H1 (cell line): ENCODE data around the gene RPTOR. TPM values are rescaled to one million over a fixed set of nuclear protein-coding genes. Genes with fewer than 3 reads are reported as not detected.

ENCODE experiments used
- CTCF ChIA-PET: fragments of 300-600 bp; sonication (Branson Sonifier 250); formaldehyde crosslinking; loops from one replicate; lab custom pipeline; 2021; ENCODE audit not compliant: partially characterized antibody; lab: Charles Lee
- POLR2A ChIA-PET: fragments of 300-600 bp; sonication (Branson Sonifier 250); formaldehyde crosslinking; loops from one replicate; lab custom pipeline; 2021; ENCODE audit warnings: inconsistent platforms; ENCODE audit not compliant: partially characterized antibody; lab: Charles Lee
- DNase-seq, 2 experiments: peaks; one replicate each; pipeline versions ENCODE4 v3.0.0 to v3.0.0-alpha.2; 2010 to 2022; ENCODE audit warnings: low spot score in 2 of 2, low read depth in 1 of 2, mixed read lengths in 1 of 2
- FAIRE-seq: peaks from 2 replicates; lab custom pipeline; 2011; peaks lifted over from hg19 to GRCh38; lab: Jason Lieb, UNC
- H2AFZ ChIP-seq: 2 replicates; pipeline ENCODE4 v1.8.1; 2012; ENCODE audit warnings: low read length, inconsistent platforms
- H2AK5ac ChIP-seq: 2 replicates; pipeline ENCODE4 v1.6.1; 2013; ENCODE audit warnings: low read depth, low read length
- H2BK120ac ChIP-seq: replicated peaks from 2 replicates; pipeline ENCODE3; 2013; ENCODE audit warnings: low read depth, low read length, inconsistent platforms
- H2BK12ac ChIP-seq: 2 replicates; pipeline ENCODE4 v1.6.1; 2013; ENCODE audit warnings: low read depth, low read length
- H2BK15ac ChIP-seq: 2 replicates; pipeline ENCODE4 v1.6.1; 2013; ENCODE audit warnings: low read length
- H2BK20ac ChIP-seq: 2 replicates; pipeline ENCODE4 v1.6.1; 2013; ENCODE audit warnings: low read length
- H2BK5ac ChIP-seq: 2 replicates; pipeline ENCODE4 v1.6.1; 2013; ENCODE audit warnings: low read depth, low read length
- H3K14ac ChIP-seq: 2 replicates; pipeline ENCODE4 v1.6.1; 2013; ENCODE audit warnings: inconsistent platforms; ENCODE audit not compliant: insufficient read length
- H3K18ac ChIP-seq: 2 replicates; pipeline ENCODE4 v1.6.1; 2013; ENCODE audit warnings: low read length; ENCODE audit errors: extremely low read depth
- H3K23ac ChIP-seq: 2 replicates; pipeline ENCODE4 v1.6.1; 2013; ENCODE audit warnings: inconsistent platforms; ENCODE audit not compliant: insufficient read length
- H3K23me2 ChIP-seq: 2 replicates; pipeline ENCODE4 v1.6.1; 2013; ENCODE audit warnings: low read depth, low read length
- H3K27ac ChIP-seq: 2 replicates; pipeline ENCODE4 v1.6.1; 2011; ENCODE audit warnings: low read depth, low read length, inconsistent platforms
- H3K27me3 ChIP-seq, 4 experiments: replicated peaks in 1 of 4; 1 replicate in 1 of 4; 2 replicates in 3 of 4; pipeline versions ENCODE4 v1.6.1 to v1.8.1; 2011 to 2013; ENCODE audit warnings: low read length in 3 of 4, mild to moderate bottlenecking in 3 of 4, inconsistent platforms in 2 of 4, mixed read lengths in 2 of 4, moderate library complexity in 1 of 4; ENCODE audit not compliant: control insufficient read depth in 3 of 4, insufficient read depth in 3 of 4; ENCODE audit errors: extremely low read depth in 1 of 4
- H3K36me3 ChIP-seq, 4 experiments: 2 replicates each; pipeline versions ENCODE4 v1.6.1 to v1.8.1; 2011 to 2013; ENCODE audit warnings: mild to moderate bottlenecking in 4 of 4, low read length in 3 of 4, moderate library complexity in 2 of 4, control low read depth in 1 of 4, inconsistent platforms in 1 of 4; ENCODE audit not compliant: insufficient read depth in 4 of 4, control insufficient read depth in 2 of 4
- H3K4ac ChIP-seq: replicated peaks from 2 replicates; pipeline ENCODE3; 2013; ENCODE audit warnings: low read length, low read depth, mixed read lengths, inconsistent platforms; ENCODE audit not compliant: insufficient read length
- H3K4me1 ChIP-seq, 4 experiments: replicated peaks in 1 of 4; 1 replicate in 1 of 4; 2 replicates in 3 of 4; pipeline versions ENCODE4 v1.6.1 to v1.8.1; 2011 to 2013; ENCODE audit warnings: low read length in 3 of 4, inconsistent platforms in 2 of 4, mixed read lengths in 1 of 4; ENCODE audit not compliant: insufficient read depth in 4 of 4, control insufficient read depth in 3 of 4
- H3K4me2 ChIP-seq, 2 experiments: 2 replicates each; pipeline versions ENCODE4 v1.6.1 to v1.8.1; 2011 to 2013; ENCODE audit warnings: low read depth in 2 of 2, low read length in 2 of 2, control low read depth in 1 of 2, inconsistent platforms in 1 of 2, mild to moderate bottlenecking in 1 of 2; ENCODE audit not compliant: insufficient read depth in 1 of 2
- H3K4me3 ChIP-seq, 4 experiments: fragments of 200-600, 300-600 bp in 1 of 4; sonication (generic), shearing (Covaris generic), sonication (Bioruptor Twin) in 1 of 4; 2 replicates each; pipeline versions ENCODE4 v1.5.1 to v1.8.1; 2011 to 2016; ENCODE audit warnings: low read length in 4 of 4, low read depth in 3 of 4, control low read depth in 2 of 4, inconsistent platforms in 2 of 4, mild to moderate bottlenecking in 2 of 4, mixed read lengths in 1 of 4, moderate library complexity in 1 of 4; ENCODE audit not compliant: insufficient read depth in 2 of 4; ENCODE audit errors: extremely low read depth in 1 of 4
- H3K56ac ChIP-seq: replicated peaks from 2 replicates; pipeline ENCODE3; 2013; ENCODE audit warnings: low read depth, mild to moderate bottlenecking, mixed read lengths, low read length, inconsistent platforms; ENCODE audit not compliant: insufficient read length
- H3K79me1 ChIP-seq: 2 replicates; pipeline ENCODE4 v1.6.1; 2013; ENCODE audit warnings: low read depth, low read length, control low read depth
- H3K79me2 ChIP-seq, 2 experiments: 2 replicates each; pipeline versions ENCODE4 v1.6.1 to v1.8.1; 2012 to 2013; ENCODE audit warnings: low read length in 2 of 2, mild to moderate bottlenecking in 2 of 2, inconsistent platforms in 1 of 2; ENCODE audit not compliant: insufficient read depth in 2 of 2, control insufficient read depth in 1 of 2
- H3K9ac ChIP-seq, 4 experiments: replicated peaks in 1 of 4; 1 replicate in 1 of 4; 2 replicates in 3 of 4; pipeline versions ENCODE4 v1.6.1 to v1.8.1; 2011 to 2013; ENCODE audit warnings: low read depth in 3 of 4, low read length in 3 of 4, control low read depth in 2 of 4, mild to moderate bottlenecking in 2 of 4, moderate library complexity in 2 of 4, inconsistent platforms in 1 of 4; ENCODE audit errors: extremely low read depth in 1 of 4
- H3K9me3 ChIP-seq, 2 experiments: 2 replicates each; pipeline versions ENCODE4 v1.6.1 to v1.8.1; 2012 to 2013; ENCODE audit warnings: mild to moderate bottlenecking in 2 of 2, moderate library complexity in 2 of 2, control low read depth in 1 of 2, inconsistent platforms in 1 of 2, low read depth in 1 of 2, low read length in 1 of 2, mixed read lengths in 1 of 2; ENCODE audit not compliant: insufficient read depth in 2 of 2
- H4K20me1 ChIP-seq, 2 experiments: replicated peaks in 1 of 2; 2 replicates each; pipeline versions ENCODE3 to v1.8.1; 2011 to 2013; ENCODE audit warnings: inconsistent platforms in 2 of 2, low read length in 2 of 2, mild to moderate bottlenecking in 1 of 2; ENCODE audit not compliant: insufficient read depth in 2 of 2, control insufficient read depth in 1 of 2
- H4K5ac ChIP-seq: 2 replicates; pipeline ENCODE4 v1.6.1; 2013; ENCODE audit warnings: low read length, low read depth, mixed read lengths, inconsistent platforms; ENCODE audit not compliant: insufficient read length
- H4K8ac ChIP-seq: 2 replicates; pipeline ENCODE4 v1.8.0; 2013; ENCODE audit warnings: mild to moderate bottlenecking, moderate library complexity, low read length, inconsistent platforms; ENCODE audit not compliant: insufficient read depth; ENCODE audit errors: extremely low read depth
- H4K91ac ChIP-seq: replicated peaks from 2 replicates; pipeline ENCODE3; 2013; ENCODE audit warnings: low read length, mixed read lengths, inconsistent platforms; ENCODE audit not compliant: insufficient read length
- CEBPB ChIP-seq: IDR thresholded peaks from 2 replicates; pipeline ENCODE4 v1.6.1; 2012; ENCODE audit warnings: low read depth, low read length
- E2F6 ChIP-seq: IDR thresholded peaks from 2 replicates; pipeline ENCODE4 v1.6.1; 2012; ENCODE audit warnings: inconsistent platforms
- JUN ChIP-seq: IDR thresholded peaks from 2 replicates; pipeline ENCODE4 v1.6.1; 2011; ENCODE audit warnings: low read depth, mild to moderate bottlenecking, improper control_type of control experiment, low read length
- WGBS, 2 experiments: shearing (Covaris generic) in 1 of 2; methylation state at CpG; one replicate each; pipeline versions ENCODE4 v1.1.6 to v1.1.7; 2013 to 2015; ENCODE audit warnings: low lambda C conversion rate in 2 of 2, mixed read lengths in 2 of 2, inconsistent platforms in 1 of 2, low coverage in 1 of 2, missing lambda C conversion rate in 1 of 2; ENCODE audit not compliant: insufficient replicate concordance in 2 of 2, insufficient coverage in 1 of 2, insufficient read length in 1 of 2; ENCODE audit errors: extremely low coverage in 1 of 2, missing lambda C conversion rate in 1 of 2; 5-methylcytosine and 5-hydroxymethylcytosine counted together
- polyA plus RNA-seq, 7 experiments: library from polyadenylated mRNA; depleted of rRNA in 3 of 7; stranded (reverse) in 5 of 7; unstranded in 2 of 7; fragments of >200 nt in 5 of 7; fragments of 200-250 nt in 2 of 7; gene quantifications; 1 replicate in 5 of 7; 2 replicates in 1 of 7; 4 replicates in 1 of 7; pipeline versions ENCODE4 v1.2.1 to v1.2.3, GENCODE V29; 2011 to 2013; ENCODE audit warnings: missing spikeins in 2 of 7, mixed read lengths in 2 of 7
- total RNA-seq: library from RNA; stranded (reverse); fragmentation: NEBNext Ultra II Directional; extraction: Animal tissue kit (Norgen Biotek cat#: 25700); gene quantifications from 2 replicates; pipeline ENCODE4 v1.2.1, GENCODE V29; 2021

RPTOR gene
- total and polyA plus RNA-seq, 2 of the 8 experiments (the other 6 are each of a cell fraction or from before 2014, with no cell fraction given) = 6.9 to 28.7 TPM

GRCh38 chr17:80919331-80920311 is 375.0 kb downstream of the RPTOR start:
- Histone ChIP-seq H3K56ac (no peak overlapping the region), H3K23me2 (no peaks in the 10 kb centered on the region), H3K27ac (no peak overlapping the region), H3K9me3 (peaks cover 8 to 9% of the 10 kb centered on the region in 2 experiments; a peak in 3 of 4 replicates), H2BK15ac (no peak overlapping the region), H3K14ac (no peak overlapping the region), H3K18ac (no peak overlapping the region), H2BK120ac (no peak overlapping the region), H4K8ac (no peak overlapping the region), H2BK5ac (peak overlapping the region; percentile 9; the same call in 1 of the 2 replicates), H2AK5ac (no peak overlapping the region), H2BK20ac (no peak overlapping the region), H3K4me2 (no peak overlapping the region), H3K23ac (no peak overlapping the region), H3K4ac (no peak overlapping the region), H4K20me1 (no peaks in the 10 kb centered on the region), H2BK12ac (no peak overlapping the region), H3K4me1 (no peaks in the 10 kb centered on the region), H3K4me3 (no peak overlapping the region), H3K9ac (no peak overlapping the region), H3K27me3 (no peaks in the 10 kb centered on the region), H3K36me3 (peaks cover 0 to 5% (median 0%) of the 10 kb centered on the region in 4 experiments; a peak in 1 of 8 replicates), H2AFZ (no peak overlapping the region), H4K91ac (no peak overlapping the region), H4K5ac (no peak overlapping the region), H3K79me1 (no peaks in the 10 kb centered on the region), H3K79me2 (no peaks in the 10 kb centered on the region)
- no peak for DNase-seq
- ChIA-PET POLR2A (no interaction called here), CTCF (interaction anchor here (1.2 to 1.6 kb wide), 2 partner anchors 12 to 26 kb away, joined by 3 to 6 read pairs; no protein-coding TSS in a partner anchor)
- 94% methylated on average over 33 of the region's 33 CpGs; no CpG with 5 or more reads in 1 of the 2 experiments for WGBS, 2 experiments
- no peak for TF ChIP-seq JUN
- no peak for TF ChIP-seq E2F6
- no peak for TF ChIP-seq CEBPB
- no peak for FAIRE-seq
